Kidney (tissue), 14 donors: ENCODE measurements around the gene HNRNPUL1. TPM values are rescaled to one million over a fixed set of nuclear protein-coding genes. Genes with fewer than 3 reads are reported as not detected.

ENCODE experiments used
- DNase-seq, 5 donors: peaks; one replicate each; pipeline ENCODE4 v3.0.0-alpha.2; 2013 to 2020
- FAIRE-seq: peaks from 2 replicates; lab custom pipeline; 2012; peaks lifted over from hg19 to GRCh38; lab: Jason Lieb, UNC
- H3K27ac ChIP-seq, 2 donors: one replicate each; pipeline ENCODE4 v1.7.0; 2013; ENCODE audit warnings: low read depth in 2 of 2, low read length in 2 of 2, inconsistent platforms in 1 of 2
- H3K27me3 ChIP-seq: one replicate; pipeline ENCODE4 v1.7.1; 2013; ENCODE audit warnings: low read length, inconsistent platforms; ENCODE audit not compliant: control insufficient read depth, insufficient read depth
- H3K36me3 ChIP-seq, 3 donors: one replicate each; pipeline versions ENCODE4 v1.7.0 to v1.7.1; 2013; ENCODE audit warnings: low read length in 3 of 3, control low read depth in 1 of 3, inconsistent platforms in 1 of 3; ENCODE audit not compliant: insufficient read depth in 3 of 3, control insufficient read depth in 2 of 3
- H3K4me1 ChIP-seq, 3 donors: one replicate each; pipeline versions ENCODE4 v1.7.0 to v1.7.1; 2013; ENCODE audit warnings: low read length in 3 of 3, inconsistent platforms in 1 of 3, low read depth in 1 of 3; ENCODE audit not compliant: control insufficient read depth in 2 of 3, insufficient read depth in 2 of 3
- H3K4me3 ChIP-seq, 3 donors: one replicate each; pipeline versions ENCODE4 v1.7.0 to v1.8.1; 2013; ENCODE audit warnings: low read length in 3 of 3, control low read depth in 1 of 3, inconsistent platforms in 1 of 3
- H3K9ac ChIP-seq, 3 donors: one replicate each; pipeline versions ENCODE4 v1.7.0 to v1.7.1; 2013; ENCODE audit warnings: low read length in 3 of 3, control low read depth in 1 of 3, inconsistent platforms in 1 of 3
- H3K9me3 ChIP-seq, 3 donors: one replicate each; pipeline versions ENCODE4 v1.7.0 to v1.7.1; 2013; ENCODE audit warnings: low read length in 3 of 3, control low read depth in 1 of 3, inconsistent platforms in 1 of 3; ENCODE audit not compliant: control insufficient read depth in 2 of 3, insufficient read depth in 1 of 3
- intact Hi-C: fragments of 100-400 bp; cut with DNase I; formaldehyde crosslinking; loops from one replicate; pipeline ENCODE4 v1.11.1; 2022
- polyA plus RNA-seq: library from polyadenylated mRNA; stranded (reverse); fragments of 350-450 nt; fragmentation: Illumina TruSeq; extraction: RNeasy Lipid Tissue Mini Kit (QIAGEN cat#74804); gene quantifications from one replicate; pipeline ENCODE4 v1.2.3, GENCODE V29; 2014; ENCODE audit warnings: low read depth, low replicate concordance; ENCODE audit not compliant: insufficient read depth
- total RNA-seq: library from RNA; stranded (reverse); fragmentation: NEBNext Ultra II Directional; extraction: Animal tissue kit (Norgen Biotek cat#: 25700); gene quantifications from one replicate; pipeline ENCODE4 v1.2.1, GENCODE V29; 2021
- TF ChIP-seq, protein P1 (sequence below): IDR thresholded peaks from 3 replicates; pipeline ENCODE4 v1.5.1; 2012; ENCODE audit warnings: mild to moderate bottlenecking, moderate library complexity, borderline replicate concordance; ENCODE audit not compliant: insufficient read depth; ENCODE audit errors: extremely low read depth
- donor health status: control.
- donor health status: control.
- donor health status: control.
- donor health status: control.
- donor health status: control.
- donor health status: DM: yes; HTN: yes; CAD: no.
- donor health status: Normal renal cell carcinoma (clear cell type).

Gene HNRNPUL1
- total and polyA plus RNA-seq, 2 donors from 2014 or later, result 51.0 to 182 TPM

DNA sequence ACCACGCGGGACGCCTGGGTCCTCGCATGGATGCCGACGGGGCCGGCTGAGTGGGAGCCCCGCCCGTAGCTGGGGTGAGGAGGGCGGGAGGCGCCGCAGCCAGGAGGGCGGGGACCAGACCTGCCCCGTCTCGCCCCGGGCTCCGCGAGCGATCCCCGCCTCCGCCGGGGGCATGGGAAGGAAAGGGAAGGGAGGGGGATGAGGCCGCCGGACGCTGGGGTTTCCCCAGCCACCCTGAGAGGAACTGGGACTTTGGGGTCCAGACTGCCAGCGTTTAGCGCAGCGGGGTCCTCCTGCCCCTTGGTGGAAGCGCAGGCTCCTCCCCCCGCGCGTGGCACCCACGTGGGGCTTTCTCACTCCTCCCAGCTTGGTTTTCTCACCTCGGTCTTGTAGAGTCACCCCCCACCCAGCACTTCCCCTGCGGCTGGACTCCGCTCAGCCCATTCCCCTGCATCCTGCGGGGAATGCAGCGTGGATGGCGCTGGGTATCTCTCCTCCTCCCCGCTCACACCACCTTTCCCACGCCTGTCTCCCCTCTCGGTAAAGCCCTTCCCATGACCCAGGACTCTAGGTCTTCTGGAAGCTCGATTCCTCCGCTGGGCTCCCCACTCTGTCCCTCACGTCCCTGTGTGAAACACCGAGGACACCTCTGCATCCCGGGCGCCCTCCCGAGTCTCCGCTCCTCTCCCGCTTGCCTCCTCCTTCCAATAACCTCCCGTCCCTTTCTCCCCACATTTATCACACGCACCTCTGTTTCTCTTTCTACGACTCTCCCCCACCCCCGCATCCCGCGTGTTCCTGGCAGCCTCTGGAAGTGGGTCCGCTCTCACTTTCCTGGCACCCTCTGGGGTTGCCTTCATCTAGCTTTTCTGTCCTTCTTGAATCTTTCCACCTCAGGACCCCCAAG lies 87.4 kb downstream of the HNRNPUL1 start:
- no peaks in the 10 kb centered on the region for H3K9me3 ChIP-seq
- no peaks in the 10 kb centered on the region for H3K36me3 ChIP-seq
- peak overlapping the region; percentile 41 to 71 (median 59) for H3K4me3 ChIP-seq
- H3K27ac ChIP-seq, result peak overlapping the region; percentile 55 to 57
- no peaks in the 10 kb centered on the region for H3K27me3 ChIP-seq
- intact Hi-C loops, result no loop called here
- TF ChIP-seq, protein P1, sequence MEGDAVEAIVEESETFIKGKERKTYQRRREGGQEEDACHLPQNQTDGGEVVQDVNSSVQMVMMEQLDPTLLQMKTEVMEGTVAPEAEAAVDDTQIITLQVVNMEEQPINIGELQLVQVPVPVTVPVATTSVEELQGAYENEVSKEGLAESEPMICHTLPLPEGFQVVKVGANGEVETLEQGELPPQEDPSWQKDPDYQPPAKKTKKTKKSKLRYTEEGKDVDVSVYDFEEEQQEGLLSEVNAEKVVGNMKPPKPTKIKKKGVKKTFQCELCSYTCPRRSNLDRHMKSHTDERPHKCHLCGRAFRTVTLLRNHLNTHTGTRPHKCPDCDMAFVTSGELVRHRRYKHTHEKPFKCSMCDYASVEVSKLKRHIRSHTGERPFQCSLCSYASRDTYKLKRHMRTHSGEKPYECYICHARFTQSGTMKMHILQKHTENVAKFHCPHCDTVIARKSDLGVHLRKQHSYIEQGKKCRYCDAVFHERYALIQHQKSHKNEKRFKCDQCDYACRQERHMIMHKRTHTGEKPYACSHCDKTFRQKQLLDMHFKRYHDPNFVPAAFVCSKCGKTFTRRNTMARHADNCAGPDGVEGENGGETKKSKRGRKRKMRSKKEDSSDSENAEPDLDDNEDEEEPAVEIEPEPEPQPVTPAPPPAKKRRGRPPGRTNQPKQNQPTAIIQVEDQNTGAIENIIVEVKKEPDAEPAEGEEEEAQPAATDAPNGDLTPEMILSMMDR, result no peak
- H3K4me1 ChIP-seq, result peaks cover 0 to 21% (median 3%) of the 10 kb centered on the region in 3 donors
- DNase-seq (peak in 4 of 5 donors; percentile 10 to 90 (median 39)), FAIRE-seq (no peak)
- peak overlapping the region in 1 of 3 donors; percentile 41 for H3K9ac ChIP-seq

DNA sequence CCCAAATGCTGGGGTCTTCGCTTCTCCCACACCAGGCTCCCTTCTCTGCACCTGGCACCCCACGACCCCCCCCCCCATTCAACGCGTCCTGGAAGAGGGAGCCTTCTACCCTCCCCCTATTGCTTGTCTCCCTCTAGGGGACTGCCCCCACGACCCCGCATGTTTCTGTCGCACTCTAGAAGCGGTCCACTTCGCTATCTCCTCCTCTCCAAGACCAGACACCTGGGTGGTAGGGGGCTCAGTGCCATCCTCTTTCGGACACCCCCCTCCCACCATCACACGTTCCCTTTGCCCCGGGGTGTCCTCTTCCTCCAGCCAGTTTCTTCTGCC lies 88.1 kb downstream of the HNRNPUL1 start:
- H3K4me1 ChIP-seq, result peaks cover 0 to 21% (median 3%) of the 10 kb centered on the region in 3 donors
- intact Hi-C loops, result no loop called here
- no peaks in the 10 kb centered on the region for H3K27me3 ChIP-seq
- FAIRE-seq (no peak), DNase-seq (no peak)
- H3K27ac ChIP-seq, result no peak overlapping the region
- H3K36me3 ChIP-seq, result no peaks in the 10 kb centered on the region
- H3K9ac ChIP-seq, result peak overlapping the region in 1 of 3 donors; percentile 41
- TF ChIP-seq, protein P1, result no peak
- H3K9me3 ChIP-seq, result no peaks in the 10 kb centered on the region
- peak overlapping the region; percentile 41 to 71 (median 56) for H3K4me3 ChIP-seq

DNA sequence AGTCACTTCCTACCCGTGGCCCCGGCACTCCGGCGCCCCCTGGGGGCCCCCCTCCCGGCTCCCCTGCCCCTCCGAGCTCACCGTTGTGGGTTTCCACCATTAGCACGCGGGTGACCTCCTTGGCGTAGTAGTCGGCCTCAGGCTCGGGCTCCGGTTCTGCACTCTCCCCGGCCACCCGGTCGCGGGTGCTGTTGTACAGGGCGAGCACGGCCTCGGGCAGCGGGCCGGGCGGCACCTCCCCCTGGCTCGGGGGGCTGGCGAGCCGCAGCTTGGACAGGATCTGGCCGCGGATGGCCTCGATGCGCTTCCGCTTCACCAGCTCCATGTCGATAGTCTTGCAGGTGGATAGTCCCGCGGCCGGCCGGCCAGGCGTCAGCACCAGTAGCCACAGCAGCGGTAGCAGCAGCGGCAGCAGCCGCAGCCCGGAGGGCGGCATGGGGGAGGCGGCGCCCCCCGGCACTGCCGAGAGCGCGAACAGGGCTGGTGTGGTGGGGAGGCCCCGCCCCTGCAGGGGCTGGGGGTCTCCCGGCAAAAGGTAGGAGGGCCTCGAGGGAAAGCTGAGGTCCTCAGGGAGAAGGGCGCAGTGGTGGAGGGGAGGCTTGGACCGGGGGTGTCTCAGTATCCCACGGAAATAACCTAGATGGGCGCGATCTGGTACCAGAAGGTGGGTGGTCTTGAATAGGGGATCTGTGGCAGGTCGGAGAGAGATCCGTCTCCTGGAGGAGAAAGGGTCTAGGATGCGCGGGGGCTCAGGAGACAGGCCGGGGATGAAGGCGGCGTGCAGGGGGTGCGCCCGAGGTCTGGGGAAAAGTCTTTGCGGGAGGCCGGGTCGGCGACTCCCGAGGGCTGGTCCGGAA lies 88.7 kb downstream of the HNRNPUL1 start:
- Histone ChIP-seq H3K4me3 (peak overlapping the region; percentile 56 to 74 (median 71)), H3K27me3 (no peaks in the 10 kb centered on the region), H3K9me3 (no peaks in the 10 kb centered on the region), H3K36me3 (no peaks in the 10 kb centered on the region), H3K27ac (peak overlapping the region; percentile 43 to 60), H3K9ac (peak overlapping the region in 2 of 3 donors; percentile 51 to 55), H3K4me1 (peaks cover 0 to 21% (median 3%) of the 10 kb centered on the region in 3 donors)
- DNase-seq, result peak; percentile 39 to 89 (median 58)
- intact Hi-C loops, result no loop called here
- TF ChIP-seq, protein P1, result no peak
- FAIRE-seq, result no peak
